Measurements from ENCODE around the gene CSPG4.
"Not testable (repeated sequence)": the region's sequence is repeated elsewhere in the genome, so short reads cannot be mapped to it uniquely, and the experiment has no call there.

DNA sequence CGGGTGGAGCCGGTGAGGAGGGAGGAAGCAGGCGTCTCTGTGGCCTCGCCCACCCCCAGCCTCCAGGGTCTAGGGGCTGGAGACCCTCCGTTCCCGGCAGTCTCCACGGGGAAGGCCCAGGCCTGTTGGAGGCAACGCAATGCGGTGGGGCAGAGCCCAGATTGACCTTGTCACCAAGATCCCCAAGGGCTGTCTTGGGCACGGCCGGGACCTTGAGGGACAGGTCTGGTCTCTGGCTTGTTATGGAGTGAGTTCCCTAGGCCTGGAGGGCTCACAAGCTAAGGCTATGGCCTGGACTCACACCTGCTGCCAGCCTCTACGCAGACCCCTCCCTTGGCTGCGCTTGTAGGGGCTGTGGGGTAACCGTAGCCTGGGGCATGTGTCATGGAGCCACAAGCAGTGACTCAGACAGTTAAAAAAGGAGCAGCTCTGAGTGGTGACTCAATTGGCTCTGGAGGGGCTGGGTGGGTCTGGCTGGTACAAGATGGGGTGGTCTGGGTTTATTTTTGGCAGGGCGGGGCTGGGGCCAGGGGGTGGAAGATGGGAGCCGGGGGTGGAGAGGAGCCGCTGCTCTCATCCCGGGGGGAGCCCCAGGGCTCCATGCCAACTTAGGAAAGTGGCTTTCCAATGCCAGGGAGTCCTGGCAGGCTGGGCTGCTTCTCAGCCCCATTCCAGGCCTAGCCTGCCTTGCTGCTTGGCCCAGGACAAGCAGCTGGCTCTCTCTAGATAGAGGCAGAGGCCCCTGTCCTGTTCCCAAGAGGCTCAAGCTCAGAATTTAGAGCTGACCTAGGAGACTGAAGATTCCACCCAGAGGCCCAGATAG lies 9.0 kb downstream of the CSPG4 start:
- TF ChIP-seq, protein P1, sequence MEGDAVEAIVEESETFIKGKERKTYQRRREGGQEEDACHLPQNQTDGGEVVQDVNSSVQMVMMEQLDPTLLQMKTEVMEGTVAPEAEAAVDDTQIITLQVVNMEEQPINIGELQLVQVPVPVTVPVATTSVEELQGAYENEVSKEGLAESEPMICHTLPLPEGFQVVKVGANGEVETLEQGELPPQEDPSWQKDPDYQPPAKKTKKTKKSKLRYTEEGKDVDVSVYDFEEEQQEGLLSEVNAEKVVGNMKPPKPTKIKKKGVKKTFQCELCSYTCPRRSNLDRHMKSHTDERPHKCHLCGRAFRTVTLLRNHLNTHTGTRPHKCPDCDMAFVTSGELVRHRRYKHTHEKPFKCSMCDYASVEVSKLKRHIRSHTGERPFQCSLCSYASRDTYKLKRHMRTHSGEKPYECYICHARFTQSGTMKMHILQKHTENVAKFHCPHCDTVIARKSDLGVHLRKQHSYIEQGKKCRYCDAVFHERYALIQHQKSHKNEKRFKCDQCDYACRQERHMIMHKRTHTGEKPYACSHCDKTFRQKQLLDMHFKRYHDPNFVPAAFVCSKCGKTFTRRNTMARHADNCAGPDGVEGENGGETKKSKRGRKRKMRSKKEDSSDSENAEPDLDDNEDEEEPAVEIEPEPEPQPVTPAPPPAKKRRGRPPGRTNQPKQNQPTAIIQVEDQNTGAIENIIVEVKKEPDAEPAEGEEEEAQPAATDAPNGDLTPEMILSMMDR (IDR thresholded peaks at IDR 0.05) = not testable (repeated sequence)
- not testable (repeated sequence) for TF ChIP-seq POLR2AphosphoS5 (IDR thresholded peaks at IDR 0.05; ENCODE audit: low read depth, low read length)

Measured in Panc1 (cell line).